UCSD-AML1 (cell line): ENCODE results near the gene RSF1.

Experiments
- DNase-seq: peaks from one replicate; lab custom pipeline; 2025; ENCODE audit not compliant: unreplicated experiment; lab: John Stamatoyannopoulos, UW

Gene RSF1

GRCh38 chr11:77695417-77695816 is 125.1 kb downstream of the RSF1 start:
- DNase-seq: no peak

GRCh38 chr11:77690649-77691048 is 129.9 kb downstream of the RSF1 start:
- no peak for DNase-seq

GRCh38 chr11:77687088-77687487 is 133.4 kb downstream of the RSF1 start:
- no peak for DNase-seq

- no peak for DNase-seq
Measured at GRCh38 chr11:77677138-77677537, 143.4 kb downstream of the RSF1 start.

- DNase-seq: no peak
Measured at GRCh38 chr11:77672264-77672663, 148.3 kb downstream of the RSF1 start.

- DNase-seq: no peak
Measured at GRCh38 chr11:77669848-77670511, 150.5 kb downstream of the RSF1 start.

GRCh38 chr11:77668760-77669159 is 151.8 kb downstream of the RSF1 start:
- no peak for DNase-seq

- DNase-seq: no peak
Measured at GRCh38 chr11:77665240-77665965, 155.1 kb downstream of the RSF1 start.

- no peak for DNase-seq
Measured at GRCh38 chr11:77661670-77662069, 158.9 kb downstream of the RSF1 start.

- no peak for DNase-seq
Measured at GRCh38 chr11:77660947-77661346, 159.6 kb downstream of the RSF1 start.

GRCh38 chr11:77658213-77659013 is 162.1 kb downstream of the RSF1 start:
- DNase-seq: no peak

GRCh38 chr11:77656362-77656761 is 164.2 kb downstream of the RSF1 start:
- DNase-seq: no peak

- DNase-seq: no peak
Measured at GRCh38 chr11:77654770-77655434, 165.6 kb downstream of the RSF1 start.

- DNase-seq: no peak
Measured at GRCh38 chr11:77650123-77650522, 170.4 kb downstream of the RSF1 start.

GRCh38 chr11:77647654-77648305 is 172.7 kb downstream of the RSF1 start:
- no peak for DNase-seq

- DNase-seq: no peak
Measured at GRCh38 chr11:77644887-77645286, 175.6 kb downstream of the RSF1 start.

GRCh38 chr11:77642228-77642627 is 178.3 kb downstream of the RSF1 start:
- no peak for DNase-seq

- DNase-seq: peak; percentile 87
Measured at GRCh38 chr11:77637345-77638165, 183.0 kb downstream of the RSF1 start, which contains the start of gene CLNS1A. Gene CLNS1A, minus strand, starts transcription at chr11:77637794. Its CDS starts 80 bp downstream, at chr11:77637714.

- no peak for DNase-seq
Measured at GRCh38 chr11:77636731-77637344, 183.7 kb downstream of the RSF1 start.
